Stromal cell of bone marrow (primary cell): ENCODE measurements around the gene MTERF4.

Experiments used
- DNase-seq: peaks from one replicate; pipeline ENCODE4 v3.0.0-alpha.2; 2012; ENCODE audit warnings: low read depth

MTERF4 gene

GRCh38 chr2:241134711-241135110 lies 32.6 kb upstream of the MTERF4 start:
- DNase-seq = no peak

GRCh38 chr2:241133436-241133820 lies 31.3 kb upstream of the MTERF4 start:
- no peak for DNase-seq

- no peak for DNase-seq
These were observed 30.7 kb upstream of the MTERF4 start for GRCh38 chr2:241132538-241133435.

GRCh38 chr2:241131531-241131930 lies 29.4 kb upstream of the MTERF4 start:
- no peak for DNase-seq

DNA sequence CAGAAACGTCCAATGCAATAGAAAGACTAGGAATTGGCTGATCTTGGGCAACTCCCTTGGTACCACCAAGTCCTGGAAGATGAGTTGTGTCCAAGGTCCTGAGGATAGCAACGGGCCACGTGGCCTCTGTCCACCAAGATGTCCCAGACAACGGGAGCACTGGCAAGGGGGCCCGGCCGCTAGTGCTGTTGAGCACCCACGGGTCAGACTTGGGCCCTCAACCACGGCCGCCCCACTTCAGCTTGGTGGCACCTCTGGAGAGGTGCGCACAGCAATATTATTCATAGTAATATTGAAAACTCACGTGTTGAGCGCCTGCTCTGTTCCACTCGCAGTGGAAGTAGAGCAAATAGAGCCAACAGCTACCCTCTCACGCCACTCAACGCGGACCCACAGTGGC lies 28.2 kb upstream of the MTERF4 start:
- DNase-seq = no peak

- no peak for DNase-seq
These were observed 27.2 kb upstream of the MTERF4 start for GRCh38 chr2:241129086-241129871.

GRCh38 chr2:241128266-241128665 lies 26.2 kb upstream of the MTERF4 start:
- no peak for DNase-seq

DNA sequence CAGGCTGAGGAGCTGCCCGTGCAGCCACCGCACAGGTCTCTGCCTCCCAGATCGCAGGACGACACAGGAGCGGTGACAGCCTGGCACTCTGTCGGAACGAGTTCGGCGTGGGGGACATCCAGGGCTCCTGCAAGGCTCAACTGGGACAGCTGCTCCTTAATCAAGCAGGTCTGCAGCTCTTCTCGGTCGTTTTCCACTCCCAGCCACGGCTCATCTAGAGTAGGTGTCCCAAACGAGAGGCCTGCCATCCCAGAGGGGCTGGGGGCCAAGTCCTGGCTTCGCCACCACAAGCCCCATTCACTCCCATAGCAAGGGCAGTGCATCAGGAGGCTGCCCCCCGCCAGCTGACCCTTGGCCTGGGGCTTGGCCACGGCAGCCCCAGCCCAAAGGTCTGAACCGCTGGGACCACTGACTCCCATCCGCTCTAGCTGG lies 24.7 kb upstream of the MTERF4 start:
- DNase-seq = no peak

- no peak for DNase-seq
These were observed 24.1 kb upstream of the MTERF4 start for GRCh38 chr2:241126201-241126611.

DNA sequence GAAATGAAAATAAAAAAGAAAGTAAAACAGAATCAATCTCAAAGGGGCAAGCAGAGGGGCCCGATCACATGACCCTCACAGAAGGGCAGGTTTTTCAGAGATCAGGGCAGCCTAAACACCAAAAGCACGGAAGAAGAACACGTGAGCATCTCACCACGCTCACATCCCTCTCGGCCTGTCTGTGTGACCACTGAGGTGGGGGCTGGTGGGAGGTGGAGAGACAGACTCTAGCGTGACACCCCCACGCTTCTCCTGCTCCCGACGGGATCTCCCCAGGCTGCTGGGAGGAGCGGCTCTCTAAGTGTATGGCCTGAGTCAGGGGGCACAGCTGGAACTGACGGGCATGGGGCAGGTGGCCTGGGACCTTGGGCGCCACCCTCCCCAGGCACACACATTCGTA lies 23.5 kb upstream of the MTERF4 start:
- no peak for DNase-seq

- no peak for DNase-seq
These were observed 21.9 kb upstream of the MTERF4 start for GRCh38 chr2:241123816-241124536.

DNA sequence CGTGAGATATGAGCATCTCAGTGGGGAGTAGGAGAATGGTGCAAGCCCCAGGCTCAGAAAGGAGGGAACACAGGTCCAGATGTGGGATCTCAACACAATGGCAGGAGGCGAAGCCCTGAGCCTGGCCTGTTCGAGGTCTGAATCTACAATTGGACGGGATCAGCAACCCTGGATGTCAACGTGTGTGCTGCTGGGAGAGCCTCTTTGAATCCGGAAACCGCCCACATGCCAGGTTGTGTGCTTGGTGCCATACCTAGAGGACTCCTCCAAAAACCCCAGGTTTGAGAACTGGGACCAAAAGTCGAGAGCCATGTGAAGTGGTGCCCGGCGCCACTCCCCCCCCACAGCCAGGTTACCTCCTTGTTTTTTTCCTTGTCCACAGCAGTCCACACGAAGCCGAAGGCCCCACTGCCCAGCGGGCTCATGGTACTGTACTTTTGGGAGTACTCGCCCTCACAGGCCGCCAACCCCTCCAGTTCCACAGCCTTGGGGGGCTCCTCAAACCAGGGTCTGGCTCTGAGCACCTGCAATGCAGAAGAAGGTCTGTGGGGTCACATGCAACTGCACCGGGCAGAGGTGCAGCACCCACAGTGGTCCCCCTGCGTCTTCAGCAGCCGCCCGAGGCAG lies 20.4 kb upstream of the MTERF4 start:
- DNase-seq = no peak

DNA sequence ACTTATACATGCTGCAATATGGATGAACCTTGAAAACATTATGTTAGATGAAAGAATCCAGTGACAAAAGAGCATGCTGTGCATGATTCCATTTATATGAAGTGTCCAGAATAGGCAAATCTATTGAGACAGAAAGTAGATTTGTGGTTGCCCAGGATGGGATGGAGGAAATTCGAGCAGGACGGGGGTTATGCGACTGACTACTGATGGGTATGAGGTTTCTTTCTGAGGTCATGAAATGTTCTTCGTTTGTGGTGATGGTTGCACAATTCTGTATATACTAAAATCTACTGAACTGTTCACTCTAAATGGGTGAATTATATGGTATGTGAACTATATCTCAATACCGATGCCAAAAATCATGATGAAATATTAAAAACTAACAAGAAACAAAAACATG lies 18.9 kb upstream of the MTERF4 start:
- no peak for DNase-seq

DNA sequence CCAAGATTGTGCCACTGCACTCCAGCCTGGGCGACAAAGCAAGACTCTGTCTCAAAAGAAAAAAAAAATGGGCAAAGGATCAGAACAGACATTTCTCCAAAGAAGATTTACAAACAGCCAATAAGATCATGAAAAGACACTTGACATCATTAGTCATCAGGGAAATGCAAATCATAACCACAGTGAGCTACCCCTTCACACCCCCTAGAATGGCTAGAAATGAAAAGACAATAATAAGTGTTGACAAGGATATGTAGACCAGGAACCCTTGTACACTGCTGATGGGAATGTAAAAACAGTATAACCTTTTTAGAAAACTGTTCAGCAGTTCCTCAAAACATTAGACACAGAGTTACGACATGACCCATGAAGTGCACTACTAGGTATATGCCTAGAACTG lies 18.4 kb upstream of the MTERF4 start:
- DNase-seq = no peak

- no peak for DNase-seq
These were observed 16.8 kb upstream of the MTERF4 start for GRCh38 chr2:241118737-241119505.

GRCh38 chr2:241116606-241117560 lies 14.8 kb upstream of the MTERF4 start:
- no peak for DNase-seq

DNA sequence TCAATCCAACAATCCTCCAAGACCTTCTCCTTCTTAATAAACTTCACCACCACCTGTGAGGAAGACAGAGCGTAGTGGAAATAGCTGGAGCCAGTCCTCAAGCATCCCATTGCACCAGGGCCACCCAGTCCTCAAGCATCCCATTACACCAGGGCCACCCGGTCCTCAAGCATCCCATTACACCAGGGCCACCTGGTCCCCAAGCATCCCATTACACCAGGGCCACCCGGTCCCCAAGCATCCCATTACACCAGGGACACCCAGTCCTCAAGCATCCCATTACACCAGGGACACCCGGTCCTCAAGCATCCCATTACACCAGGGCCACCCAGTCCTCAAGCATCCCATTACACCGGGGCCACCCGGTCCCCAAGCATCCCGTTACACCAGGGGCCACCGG lies 13.3 kb upstream of the MTERF4 start:
- DNase-seq = no peak

GRCh38 chr2:241114836-241115235 lies 12.7 kb upstream of the MTERF4 start:
- DNase-seq = no peak

DNA sequence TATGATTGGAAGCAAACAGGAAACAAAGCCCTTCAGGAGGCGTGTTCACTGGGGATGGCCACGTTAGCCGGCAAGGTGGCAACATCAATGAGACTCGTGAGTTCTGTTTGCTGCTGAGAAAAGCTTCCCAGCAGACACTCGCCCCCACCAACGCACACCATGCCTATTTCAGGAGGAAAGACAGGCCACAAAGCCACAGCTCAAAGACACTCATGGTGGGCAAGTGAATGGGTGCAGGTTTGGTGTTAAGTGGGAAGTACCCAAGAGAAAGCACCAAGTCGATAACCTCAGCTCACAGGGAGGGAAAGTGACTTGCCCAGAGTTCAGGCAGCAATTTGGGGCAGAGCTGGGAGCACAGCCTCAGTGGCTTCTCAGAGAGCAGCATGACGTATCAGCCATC lies 10.5 kb upstream of the MTERF4 start:
- no peak for DNase-seq

GRCh38 chr2:241112046-241112445 lies 10.0 kb upstream of the MTERF4 start:
- no peak for DNase-seq
